ENCODE measurements around the gene PPM1H.

- TF ChIP-seq, protein P1, sequence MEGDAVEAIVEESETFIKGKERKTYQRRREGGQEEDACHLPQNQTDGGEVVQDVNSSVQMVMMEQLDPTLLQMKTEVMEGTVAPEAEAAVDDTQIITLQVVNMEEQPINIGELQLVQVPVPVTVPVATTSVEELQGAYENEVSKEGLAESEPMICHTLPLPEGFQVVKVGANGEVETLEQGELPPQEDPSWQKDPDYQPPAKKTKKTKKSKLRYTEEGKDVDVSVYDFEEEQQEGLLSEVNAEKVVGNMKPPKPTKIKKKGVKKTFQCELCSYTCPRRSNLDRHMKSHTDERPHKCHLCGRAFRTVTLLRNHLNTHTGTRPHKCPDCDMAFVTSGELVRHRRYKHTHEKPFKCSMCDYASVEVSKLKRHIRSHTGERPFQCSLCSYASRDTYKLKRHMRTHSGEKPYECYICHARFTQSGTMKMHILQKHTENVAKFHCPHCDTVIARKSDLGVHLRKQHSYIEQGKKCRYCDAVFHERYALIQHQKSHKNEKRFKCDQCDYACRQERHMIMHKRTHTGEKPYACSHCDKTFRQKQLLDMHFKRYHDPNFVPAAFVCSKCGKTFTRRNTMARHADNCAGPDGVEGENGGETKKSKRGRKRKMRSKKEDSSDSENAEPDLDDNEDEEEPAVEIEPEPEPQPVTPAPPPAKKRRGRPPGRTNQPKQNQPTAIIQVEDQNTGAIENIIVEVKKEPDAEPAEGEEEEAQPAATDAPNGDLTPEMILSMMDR (IDR thresholded peaks at IDR 0.05 in 2 of 3, conservative IDR thresholded peaks at IDR 0.05 in 1 of 3; ENCODE audit: control insufficient read depth in 2 of 3, extremely low read depth in 1 of 3, insufficient read depth in 1 of 3, low read depth in 3 of 3, low read length in 3 of 3) = no peak
- no peak for TF ChIP-seq MEF2A (IDR thresholded peaks at IDR 0.05; ENCODE audit: insufficient read depth, low read depth, low read length)
- TF ChIP-seq SIN3A (IDR thresholded peaks at IDR 0.05; ENCODE audit: low read depth, low read length) = no peak
- TF ChIP-seq POLR2AphosphoS5 (IDR thresholded peaks at IDR 0.05; ENCODE audit: low read length) = no peak
- TF ChIP-seq, protein P2, sequence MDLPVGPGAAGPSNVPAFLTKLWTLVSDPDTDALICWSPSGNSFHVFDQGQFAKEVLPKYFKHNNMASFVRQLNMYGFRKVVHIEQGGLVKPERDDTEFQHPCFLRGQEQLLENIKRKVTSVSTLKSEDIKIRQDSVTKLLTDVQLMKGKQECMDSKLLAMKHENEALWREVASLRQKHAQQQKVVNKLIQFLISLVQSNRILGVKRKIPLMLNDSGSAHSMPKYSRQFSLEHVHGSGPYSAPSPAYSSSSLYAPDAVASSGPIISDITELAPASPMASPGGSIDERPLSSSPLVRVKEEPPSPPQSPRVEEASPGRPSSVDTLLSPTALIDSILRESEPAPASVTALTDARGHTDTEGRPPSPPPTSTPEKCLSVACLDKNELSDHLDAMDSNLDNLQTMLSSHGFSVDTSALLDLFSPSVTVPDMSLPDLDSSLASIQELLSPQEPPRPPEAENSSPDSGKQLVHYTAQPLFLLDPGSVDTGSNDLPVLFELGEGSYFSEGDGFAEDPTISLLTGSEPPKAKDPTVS (IDR thresholded peaks at IDR 0.05; ENCODE audit: low read depth, low read length) = no peak
- TF ChIP-seq, protein P3, sequence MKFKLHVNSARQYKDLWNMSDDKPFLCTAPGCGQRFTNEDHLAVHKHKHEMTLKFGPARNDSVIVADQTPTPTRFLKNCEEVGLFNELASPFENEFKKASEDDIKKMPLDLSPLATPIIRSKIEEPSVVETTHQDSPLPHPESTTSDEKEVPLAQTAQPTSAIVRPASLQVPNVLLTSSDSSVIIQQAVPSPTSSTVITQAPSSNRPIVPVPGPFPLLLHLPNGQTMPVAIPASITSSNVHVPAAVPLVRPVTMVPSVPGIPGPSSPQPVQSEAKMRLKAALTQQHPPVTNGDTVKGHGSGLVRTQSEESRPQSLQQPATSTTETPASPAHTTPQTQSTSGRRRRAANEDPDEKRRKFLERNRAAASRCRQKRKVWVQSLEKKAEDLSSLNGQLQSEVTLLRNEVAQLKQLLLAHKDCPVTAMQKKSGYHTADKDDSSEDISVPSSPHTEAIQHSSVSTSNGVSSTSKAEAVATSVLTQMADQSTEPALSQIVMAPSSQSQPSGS (IDR thresholded peaks at IDR 0.05; ENCODE audit: low read length) = no peak
- no peak for TF ChIP-seq JUND (IDR thresholded peaks at IDR 0.05; ENCODE audit: low read depth, low read length)
- no peak for TF ChIP-seq E2F4 (IDR thresholded peaks at IDR 0.05; ENCODE audit: low read depth, low read length)
- TF ChIP-seq ZNF24 (IDR thresholded peaks at IDR 0.05) = no peak
- no peak for TF ChIP-seq TCF12 (IDR thresholded peaks at IDR 0.05; ENCODE audit: low read depth, low read length)
- no peak for TF ChIP-seq REST (IDR thresholded peaks at IDR 0.05; ENCODE audit: low read depth, low read length)
- TF ChIP-seq, protein P4, sequence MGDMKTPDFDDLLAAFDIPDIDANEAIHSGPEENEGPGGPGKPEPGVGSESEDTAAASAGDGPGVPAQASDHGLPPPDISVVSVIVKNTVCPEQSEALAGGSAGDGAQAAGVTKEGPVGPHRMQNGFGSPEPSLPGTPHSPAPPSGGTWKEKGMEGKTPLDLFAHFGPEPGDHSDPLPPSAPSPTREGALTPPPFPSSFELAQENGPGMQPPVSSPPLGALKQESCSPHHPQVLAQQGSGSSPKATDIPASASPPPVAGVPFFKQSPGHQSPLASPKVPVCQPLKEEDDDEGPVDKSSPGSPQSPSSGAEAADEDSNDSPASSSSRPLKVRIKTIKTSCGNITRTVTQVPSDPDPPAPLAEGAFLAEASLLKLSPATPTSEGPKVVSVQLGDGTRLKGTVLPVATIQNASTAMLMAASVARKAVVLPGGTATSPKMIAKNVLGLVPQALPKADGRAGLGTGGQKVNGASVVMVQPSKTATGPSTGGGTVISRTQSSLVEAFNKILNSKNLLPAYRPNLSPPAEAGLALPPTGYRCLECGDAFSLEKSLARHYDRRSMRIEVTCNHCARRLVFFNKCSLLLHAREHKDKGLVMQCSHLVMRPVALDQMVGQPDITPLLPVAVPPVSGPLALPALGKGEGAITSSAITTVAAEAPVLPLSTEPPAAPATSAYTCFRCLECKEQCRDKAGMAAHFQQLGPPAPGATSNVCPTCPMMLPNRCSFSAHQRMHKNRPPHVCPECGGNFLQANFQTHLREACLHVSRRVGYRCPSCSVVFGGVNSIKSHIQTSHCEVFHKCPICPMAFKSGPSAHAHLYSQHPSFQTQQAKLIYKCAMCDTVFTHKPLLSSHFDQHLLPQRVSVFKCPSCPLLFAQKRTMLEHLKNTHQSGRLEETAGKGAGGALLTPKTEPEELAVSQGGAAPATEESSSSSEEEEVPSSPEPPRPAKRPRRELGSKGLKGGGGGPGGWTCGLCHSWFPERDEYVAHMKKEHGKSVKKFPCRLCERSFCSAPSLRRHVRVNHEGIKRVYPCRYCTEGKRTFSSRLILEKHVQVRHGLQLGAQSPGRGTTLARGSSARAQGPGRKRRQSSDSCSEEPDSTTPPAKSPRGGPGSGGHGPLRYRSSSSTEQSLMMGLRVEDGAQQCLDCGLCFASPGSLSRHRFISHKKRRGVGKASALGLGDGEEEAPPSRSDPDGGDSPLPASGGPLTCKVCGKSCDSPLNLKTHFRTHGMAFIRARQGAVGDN (IDR thresholded peaks at IDR 0.05) = no peak
Observed at GRCh38 chr12:62655666-62656151, 279.2 kb downstream of the PPM1H start.

Data from GM12878 (cell line).